Mammary epithelial cell (primary cell): Measurements from ENCODE around the gene CLDN14.

Experiments used
- EZH2 ChIP-seq: IDR thresholded peaks from 2 replicates; pipeline ENCODE4 v1.6.1; 2012; ENCODE audit warnings: low read length, inconsistent platforms, borderline replicate concordance
- TF ChIP-seq, protein P1 (sequence below), 2 donors: IDR thresholded peaks in 1 of 2; conservative IDR thresholded peaks in 1 of 2; 2 replicates each; pipeline ENCODE4 v1.5.1; 2011 to 2012; ENCODE audit warnings: inconsistent platforms in 2 of 2, low read length in 2 of 2, mild to moderate bottlenecking in 2 of 2, control low read depth in 1 of 2, low read depth in 1 of 2; ENCODE audit not compliant: insufficient read depth in 1 of 2; ENCODE audit errors: extremely low read depth in 1 of 2

DNA sequence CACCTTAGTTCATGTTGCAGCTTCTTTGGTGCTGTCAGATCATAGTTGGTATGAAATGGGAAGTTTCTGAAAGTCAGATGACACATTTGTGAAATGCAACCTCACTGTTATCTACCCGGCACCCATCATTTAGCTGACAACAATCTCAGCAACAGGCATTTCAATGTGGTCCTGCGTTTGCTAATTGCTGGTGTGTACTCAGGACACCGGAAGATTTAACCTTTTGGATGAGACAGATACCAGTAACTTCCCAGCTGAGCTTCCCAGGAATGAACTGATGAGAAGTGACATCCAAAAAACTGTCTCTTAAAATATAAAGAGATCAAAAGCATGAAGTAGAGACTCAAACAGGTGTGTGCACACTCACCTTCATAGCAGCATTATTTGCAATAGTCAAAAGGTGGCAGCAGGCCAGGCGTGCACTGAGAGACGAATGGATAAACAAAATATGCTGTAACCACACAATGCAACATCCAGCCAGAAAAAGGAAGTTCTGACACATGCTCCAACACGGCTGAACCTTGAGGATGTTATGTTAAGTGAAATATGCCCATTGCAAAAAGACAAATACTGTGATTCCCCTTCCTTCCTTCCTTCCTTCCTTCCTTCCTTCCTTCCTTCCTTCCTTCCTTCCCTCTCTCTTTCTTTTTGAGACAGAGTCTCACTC lies 7.9 kb upstream of the CLDN14 start:
- TF ChIP-seq, protein P1, sequence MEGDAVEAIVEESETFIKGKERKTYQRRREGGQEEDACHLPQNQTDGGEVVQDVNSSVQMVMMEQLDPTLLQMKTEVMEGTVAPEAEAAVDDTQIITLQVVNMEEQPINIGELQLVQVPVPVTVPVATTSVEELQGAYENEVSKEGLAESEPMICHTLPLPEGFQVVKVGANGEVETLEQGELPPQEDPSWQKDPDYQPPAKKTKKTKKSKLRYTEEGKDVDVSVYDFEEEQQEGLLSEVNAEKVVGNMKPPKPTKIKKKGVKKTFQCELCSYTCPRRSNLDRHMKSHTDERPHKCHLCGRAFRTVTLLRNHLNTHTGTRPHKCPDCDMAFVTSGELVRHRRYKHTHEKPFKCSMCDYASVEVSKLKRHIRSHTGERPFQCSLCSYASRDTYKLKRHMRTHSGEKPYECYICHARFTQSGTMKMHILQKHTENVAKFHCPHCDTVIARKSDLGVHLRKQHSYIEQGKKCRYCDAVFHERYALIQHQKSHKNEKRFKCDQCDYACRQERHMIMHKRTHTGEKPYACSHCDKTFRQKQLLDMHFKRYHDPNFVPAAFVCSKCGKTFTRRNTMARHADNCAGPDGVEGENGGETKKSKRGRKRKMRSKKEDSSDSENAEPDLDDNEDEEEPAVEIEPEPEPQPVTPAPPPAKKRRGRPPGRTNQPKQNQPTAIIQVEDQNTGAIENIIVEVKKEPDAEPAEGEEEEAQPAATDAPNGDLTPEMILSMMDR (conservative IDR thresholded peaks at IDR 0.05 in 1 of 2, IDR thresholded peaks at IDR 0.05 in 1 of 2; ENCODE audit: extremely low read depth in 1 of 2, insufficient read depth in 1 of 2, low read depth in 1 of 2, low read length in 2 of 2) = no peak
- TF ChIP-seq EZH2 = no peak
